ENCODE data around the gene CNNM2. TPM values are rescaled to one million over a fixed set of nuclear protein-coding genes. Genes with fewer than 3 reads are reported as not detected.
A peak's percentile ranks its signal among the peaks of the same experiment; 100 is the strongest.

Gene CNNM2
- total RNA-seq, 1 experiment from 2014 or later = 7.2 TPM

GRCh38 chr10:103104721-103105120 lies 186.6 kb downstream of the CNNM2 start:
- Histone ChIP-seq H3K79me2 (ENCODE audit: low read length) (0 out of 2 replicates have a peak, but pooled peaks cover 12% of the 10 kb centered on the region), H2AFZ (ENCODE audit: low read length) (no peak overlapping the region), H3F3A (ENCODE audit: low read length, unreplicated experiment) (peaks cover 6% of the 10 kb centered on the region), H4K20me1 (ENCODE audit: low read length) (no peaks in the 10 kb centered on the region), H3K4me2 (ENCODE audit: low read length) (peak overlapping the region; percentile 39), H3K36me3 (ENCODE audit: low read depth, low read length) (peaks cover 30% of the 10 kb centered on the region), H3K4me1 (ENCODE audit: insufficient read depth, low read length) (peaks cover 28% of the 10 kb centered on the region), H3K9ac (ENCODE audit: low read length) (peak overlapping the region; percentile 54), H3K9me2 (replicated peaks; ENCODE audit: low read length) (no peaks in the 10 kb centered on the region), H3K27ac (ENCODE audit: low read length) (peak overlapping the region; percentile 89), H3K27me3 (ENCODE audit: low read length) (no peaks in the 10 kb centered on the region), H3K9me3 (ENCODE audit: low read length) (no peaks in the 10 kb centered on the region), H3K4me3 (ENCODE audit: low read length) (0 out of 2 replicates have a peak overlapping the region, but pooled peaks have one; percentile 7)
- peak; percentile 26 for DNase-seq
- peak; percentile 41 for ATAC-seq
- TF ChIP-seq EZH2 (IDR thresholded peaks at IDR 0.05; ENCODE audit: low read length, unreplicated experiment) = no peak
- TF ChIP-seq EZH2phosphoT487 (IDR thresholded peaks at IDR 0.05; ENCODE audit: borderline replicate concordance, low read length) = no peak
- no peak for TF ChIP-seq CTCF (conservative IDR thresholded peaks at IDR 0.05; ENCODE audit: low read depth, low read length)
- intact Hi-C loops (cut with micrococcal nuclease) = loop anchor here (5.0 kb wide), 1 partner anchor 138 kb away; no protein-coding TSS in a partner anchor
- ChIA-PET POLR2A (ENCODE audit: unreplicated experiment) (interaction anchor here (0.6 kb wide), 1 partner anchor 389 kb away, joined by 17 read pairs; no protein-coding TSS in a partner anchor), CTCF (interaction anchor here (1.5 kb wide), 1 partner anchor 140 kb away, joined by 5 read pairs; no protein-coding TSS in a partner anchor)
- BruUV-seq (replicated peaks) = no TSS peak

- ChIA-PET POLR2A (ENCODE audit: unreplicated experiment) (no interaction called here), CTCF (interaction anchor here (0.8 to 1.3 kb wide), 3 partner anchors 16 to 139 kb away, joined by 3 read pairs; no protein-coding TSS in a partner anchor)
- H3K36me3 ChIP-seq (ENCODE audit: low read depth, low read length) = peaks cover 26% of the 10 kb centered on the region
- H3K9me3 ChIP-seq (ENCODE audit: low read length) = no peaks in the 10 kb centered on the region
- H3K4me2 ChIP-seq (ENCODE audit: low read length) = peak overlapping the region; percentile 29
- no peak overlapping the region for H2AFZ ChIP-seq (ENCODE audit: low read length)
- H3F3A ChIP-seq (ENCODE audit: low read length, unreplicated experiment) = peaks cover 6% of the 10 kb centered on the region
- ATAC-seq (peak; percentile 55; the same call in 1 of the 2 replicates), DNase-seq (peak; percentile 20)
- H3K27me3 ChIP-seq (ENCODE audit: low read length) = no peaks in the 10 kb centered on the region
- 0 out of 2 replicates have a peak, but pooled peaks cover 15% of the 10 kb centered on the region for H3K79me2 ChIP-seq (ENCODE audit: low read length)
- BruUV-seq (replicated peaks) = no TSS peak
- 0 out of 2 replicates have a peak overlapping the region, but pooled peaks have one; percentile 7 for H3K4me3 ChIP-seq (ENCODE audit: low read length)
- peak overlapping the region; percentile 25; the same call in 1 of the 2 replicates for H3K9ac ChIP-seq (ENCODE audit: low read length)
- TF ChIP-seq CTCF (conservative IDR thresholded peaks at IDR 0.05; ENCODE audit: low read depth, low read length) = no peak
- TF ChIP-seq EZH2phosphoT487 (IDR thresholded peaks at IDR 0.05; ENCODE audit: borderline replicate concordance, low read length) = no peak
- TF ChIP-seq EZH2 (IDR thresholded peaks at IDR 0.05; ENCODE audit: low read length, unreplicated experiment) = no peak
- H3K9me2 ChIP-seq (replicated peaks; ENCODE audit: low read length) = no peaks in the 10 kb centered on the region
- peak overlapping the region; percentile 89 for H3K27ac ChIP-seq (ENCODE audit: low read length)
- H4K20me1 ChIP-seq (ENCODE audit: low read length) = no peaks in the 10 kb centered on the region
- H3K4me1 ChIP-seq (ENCODE audit: insufficient read depth, low read length) = peaks cover 28% of the 10 kb centered on the region
- intact Hi-C loops (cut with micrococcal nuclease) = loop anchor here (5.0 kb wide), 1 partner anchor 137 kb away; no protein-coding TSS in a partner anchor
Measured at GRCh38 chr10:103105462-103105861, 187.4 kb downstream of the CNNM2 start.

GRCh38 chr10:103106539-103106938 lies 188.4 kb downstream of the CNNM2 start:
- no peaks in the 10 kb centered on the region; the same call in 1 of the 2 replicates for H4K20me1 ChIP-seq (ENCODE audit: low read length)
- no TSS peak for BruUV-seq (replicated peaks)
- ATAC-seq (no peak), DNase-seq (no peak)
- ChIA-PET CTCF (interaction anchor here (0.7 to 1.3 kb wide), 3 partner anchors 15 to 138 kb away, joined by 3 to 5 read pairs (median 3); no protein-coding TSS in a partner anchor), POLR2A (ENCODE audit: unreplicated experiment) (no interaction called here)
- no peaks in the 10 kb centered on the region for H3K9me3 ChIP-seq (ENCODE audit: low read length)
- no peak overlapping the region for H2AFZ ChIP-seq (ENCODE audit: low read length)
- TF ChIP-seq CTCF (conservative IDR thresholded peaks at IDR 0.05; ENCODE audit: low read depth, low read length) (no peak), EZH2phosphoT487 (IDR thresholded peaks at IDR 0.05; ENCODE audit: borderline replicate concordance, low read length) (no peak), EZH2 (IDR thresholded peaks at IDR 0.05; ENCODE audit: low read length, unreplicated experiment) (no peak)
- H3K9me2 ChIP-seq (replicated peaks; ENCODE audit: low read length) = no peaks in the 10 kb centered on the region
- H3K36me3 ChIP-seq (ENCODE audit: low read depth, low read length) = peaks cover 23% of the 10 kb centered on the region
- peaks cover 6% of the 10 kb centered on the region for H3F3A ChIP-seq (ENCODE audit: low read length, unreplicated experiment)
- no peak overlapping the region for H3K4me2 ChIP-seq (ENCODE audit: low read length)
- H3K27me3 ChIP-seq (ENCODE audit: low read length) = no peaks in the 10 kb centered on the region
- peaks cover 28% of the 10 kb centered on the region for H3K4me1 ChIP-seq (ENCODE audit: insufficient read depth, low read length)
- H3K9ac ChIP-seq (ENCODE audit: low read length) = no peak overlapping the region
- intact Hi-C loops (cut with micrococcal nuclease) = loop anchor here (5.0 kb wide), 1 partner anchor 136 kb away; no protein-coding TSS in a partner anchor
- peaks cover 20% of the 10 kb centered on the region; the same call in 1 of the 2 replicates for H3K79me2 ChIP-seq (ENCODE audit: low read length)
- H3K4me3 ChIP-seq (ENCODE audit: low read length) = no peak overlapping the region
- H3K27ac ChIP-seq (ENCODE audit: low read length) = no peak overlapping the region
